GM12878 (cell line): Measurements from ENCODE around the gene ACTL6B. TPM values are rescaled to one million over a fixed set of nuclear protein-coding genes. Genes with fewer than 3 reads are reported as not detected.

ENCODE experiments used
- ATAC-seq: fragments of 200-7000 bp; cut with Tn5 transposase; 3 replicates; pipeline ENCODE4 v1.9.1; 2020; ENCODE audit warnings: mild to moderate bottlenecking, moderate library complexity
- BruUV-seq: library from RNA; stranded (reverse); fragments of 400-500 nt; replicated peaks from 2 replicates; lab custom pipeline; 2021; lab: Mats Ljungman, UMichigan
- CTCF ChIA-PET: fragments of 300-600 bp; sonication (Branson Sonifier 250); formaldehyde crosslinking; extraction: SDS; loops from one replicate; lab custom pipeline; 2021; ENCODE audit warnings: inconsistent platforms; lab: Yijun Ruan, JAX
- POLR2A ChIA-PET: fragments of 350-600 bp; formaldehyde crosslinking; extraction: SDS; loops from one replicate; lab custom pipeline; 2021; ENCODE audit warnings: inconsistent platforms; lab: Charles Lee
- RAD21 ChIA-PET: fragments of 300-600 bp; sonication (Branson Sonifier 250); formaldehyde crosslinking; loops from one replicate; lab custom pipeline; 2023; ENCODE audit warnings: antibody characterized with exemption; ENCODE audit not compliant: unreplicated experiment; lab: Charles Lee
- SMC1A ChIA-PET: fragments of 300-600 bp; sonication (Branson Sonifier 250); formaldehyde crosslinking; loops from one replicate; lab custom pipeline; 2023; ENCODE audit not compliant: unreplicated experiment, uncharacterized antibody; lab: Charles Lee
- DNase-seq: peaks from one replicate; pipeline ENCODE4 v3.0.0-alpha.2; 2011; ENCODE audit warnings: low read depth, low spot score
- FAIRE-seq: peaks from 3 replicates; lab custom pipeline; 2011; peaks lifted over from hg19 to GRCh38; lab: Jason Lieb, UNC
- H2AFZ ChIP-seq: 2 replicates; pipeline ENCODE4 v1.6.0; 2011; ENCODE audit warnings: low read depth, low read length, control low read depth; ENCODE audit not compliant: control insufficient read depth
- H3K27ac ChIP-seq: 2 replicates; pipeline ENCODE4 v1.5.1; 2011; ENCODE audit warnings: control low read depth; ENCODE audit not compliant: control insufficient read depth, insufficient read depth
- H3K27me3 ChIP-seq, 2 experiments: replicated peaks in 1 of 2; 2 replicates each; pipeline versions ENCODE4 v1.6.0 to v1.6.1; 2011; ENCODE audit warnings: low read length in 1 of 2; ENCODE audit not compliant: control insufficient read depth in 2 of 2, insufficient read depth in 2 of 2
- H3K36me3 ChIP-seq, 2 experiments: 2 replicates each; pipeline ENCODE4 v1.5.1; 2011; ENCODE audit warnings: low read length in 1 of 2; ENCODE audit not compliant: control insufficient read depth in 2 of 2, insufficient read depth in 2 of 2
- H3K4me1 ChIP-seq: 2 replicates; pipeline ENCODE4 v1.6.1; 2011; ENCODE audit warnings: mild to moderate bottlenecking, low read length, moderate library complexity, mixed read lengths; ENCODE audit not compliant: control insufficient read depth, insufficient read depth
- H3K4me2 ChIP-seq: 2 replicates; pipeline ENCODE4 v1.6.0; 2011; ENCODE audit warnings: control low read depth; ENCODE audit not compliant: control insufficient read depth, insufficient read depth
- H3K4me3 ChIP-seq: fragments of 200-600 bp; sonication (generic); 2 replicates; pipeline ENCODE4 v1.5.1; 2016
- H3K79me2 ChIP-seq: 2 replicates; pipeline ENCODE4 v1.6.0; 2011; ENCODE audit warnings: low read length; ENCODE audit not compliant: control insufficient read depth, insufficient read depth
- H3K9ac ChIP-seq: 2 replicates; pipeline ENCODE4 v1.8.0; 2011; ENCODE audit warnings: low read length, control low read depth, mixed read lengths; ENCODE audit not compliant: control insufficient read depth, insufficient read depth
- H3K9me3 ChIP-seq: replicated peaks from 3 replicates; pipeline ENCODE4 v1.5.1; 2011; ENCODE audit warnings: mild to moderate bottlenecking, low read length; ENCODE audit not compliant: control insufficient read depth, insufficient read depth
- H4K20me1 ChIP-seq: 2 replicates; pipeline ENCODE4 v1.6.0; 2011; ENCODE audit not compliant: control insufficient read depth, insufficient read depth
- ATF3 ChIP-seq: IDR thresholded peaks from 2 replicates; pipeline ENCODE4 v1.6.1; 2011; ENCODE audit warnings: low read depth, mild to moderate bottlenecking, low read length, moderate library complexity, borderline replicate concordance; ENCODE audit errors: extremely low read depth
- CREM ChIP-seq: IDR thresholded peaks from 2 replicates; pipeline ENCODE4 v1.6.1; 2014; ENCODE audit warnings: antibody characterized with exemption, low read depth
- E4F1 ChIP-seq: fragments of 450-650 bp; IDR thresholded peaks from 2 replicates; pipeline ENCODE4 v1.6.1; 2018; ENCODE audit warnings: borderline replicate concordance, mild to moderate bottlenecking; ENCODE audit not compliant: partially characterized antibody
- MTA3 ChIP-seq: IDR thresholded peaks from 2 replicates; pipeline ENCODE4 v1.6.1; 2012; ENCODE audit warnings: low read length, inconsistent platforms, borderline replicate concordance
- ZNF274 ChIP-seq: IDR thresholded peaks from one replicate; pipeline ENCODE4 v1.8.0; 2011; ENCODE audit not compliant: insufficient read length, insufficient read depth
- ZNF384 ChIP-seq: IDR thresholded peaks from 2 replicates; pipeline ENCODE4 v1.6.1; 2012; ENCODE audit warnings: low read depth, mild to moderate bottlenecking, low read length, improper control_type of control experiment, borderline replicate concordance
- ZNF687 ChIP-seq: fragments of 450-650 bp; IDR thresholded peaks from 2 replicates; pipeline ENCODE4 v1.6.1; 2017; ENCODE audit warnings: mild to moderate bottlenecking, moderate library complexity
- ZZZ3 ChIP-seq: IDR thresholded peaks from 2 replicates; pipeline ENCODE4 v1.6.1; 2011; ENCODE audit warnings: low read depth; ENCODE audit not compliant: control insufficient read depth, insufficient read length
- WGBS: methylation state at CpG from one replicate; pipeline ENCODE4 v1.1.6; 2016; ENCODE audit warnings: low lambda C conversion rate; ENCODE audit not compliant: insufficient replicate concordance, insufficient coverage; ENCODE audit errors: missing lambda C conversion rate; 5-methylcytosine and 5-hydroxymethylcytosine counted together
- in situ Hi-C: fragments of 300-500 bp; cut with MboI; formaldehyde crosslinking; loops from 9 replicates; pipeline ENCODE4 v1.14.3; 2018; ENCODE audit warnings: mixed read lengths
- intact Hi-C: fragments of 100-400 bp; cut with micrococcal nuclease; formaldehyde crosslinking; loops from one replicate; pipeline ENCODE4 v1.14.2; 2022; ENCODE audit not compliant: unreplicated experiment
- polyA plus RNA-seq, 11 experiments: library from polyadenylated mRNA; depleted of rRNA in 4 of 11; unstranded in 6 of 11; stranded (reverse) in 5 of 11; fragments of >200 nt; fragmentation: Nextera tagmentation in 4 of 11; fragmentation: Illumina TruSeq in 1 of 11; extraction: Ambion mirVana in 4 of 11; extraction: Trizol in 1 of 11; gene quantifications; 1 replicate in 1 of 11; 2 replicates in 10 of 11; pipeline versions ENCODE4 v1.2.1 to v1.2.3, GENCODE V29; 2011 to 2016; ENCODE audit warnings: inconsistent platforms in 2 of 11, missing spikeins in 2 of 11, low read depth in 1 of 11
- total RNA-seq, 4 experiments: library from RNA; depleted of rRNA in 3 of 4; stranded (reverse); fragments of >200 nt in 3 of 4; fragmentation: Illumina TruSeq in 1 of 4; extraction: Trizol in 1 of 4; gene quantifications; 2 replicates each; pipeline versions ENCODE4 v1.2.1 to v1.2.3, GENCODE V29; 2013 to 2021
- TF ChIP-seq, protein P1 (sequence below): fragments of 450-650 bp; IDR thresholded peaks from 2 replicates; pipeline ENCODE4 v1.6.1; 2016; ENCODE audit warnings: mild to moderate bottlenecking, moderate library complexity, borderline replicate concordance
- TF ChIP-seq, protein P2 (sequence below): fragments of 450-650 bp; IDR thresholded peaks from 2 replicates; pipeline ENCODE4 v1.6.1; 2017; ENCODE audit warnings: mild to moderate bottlenecking, low read depth, inconsistent platforms; ENCODE audit not compliant: poor library complexity, severe bottlenecking

Gene ACTL6B
- total and polyA plus RNA-seq, 10 of the 15 experiments (the other 5 are each of a cell fraction or from before 2014, with no cell fraction given) = not detected

DNA sequence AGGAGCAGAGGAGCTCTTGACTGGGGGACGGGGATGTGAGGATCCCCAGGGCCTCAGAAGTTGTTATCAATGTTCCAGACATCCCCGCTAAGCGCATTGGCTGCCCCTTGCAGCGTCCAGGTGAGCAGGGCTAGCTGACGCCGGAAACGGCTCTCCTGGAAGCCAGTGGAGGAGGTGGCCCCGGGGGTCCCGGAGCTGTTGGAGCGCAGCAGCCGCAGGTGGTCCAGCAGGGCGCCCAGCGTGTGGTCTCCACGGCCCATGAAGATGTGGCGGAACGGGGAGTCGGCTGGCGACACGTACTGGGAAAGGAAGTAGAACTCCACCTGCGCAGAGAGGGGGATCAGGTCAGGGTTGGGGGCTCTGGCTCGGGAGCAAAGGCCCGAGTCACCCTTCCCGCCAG lies 35.4 kb downstream of the ACTL6B start:
- H3K79me2 ChIP-seq = no peaks in the 10 kb centered on the region
- no TSS peak for BruUV-seq
- H3K4me1 ChIP-seq = no peaks in the 10 kb centered on the region
- H3K27me3 ChIP-seq = no peaks in the 10 kb centered on the region
- CTCF ChIA-PET = no interaction called here
- H3K4me3 ChIP-seq = no peak overlapping the region
- RAD21 ChIA-PET = no interaction called here
- H4K20me1 ChIP-seq = no peaks in the 10 kb centered on the region
- no peak overlapping the region for H3K9ac ChIP-seq
- no peak overlapping the region for H3K4me2 ChIP-seq
- POLR2A ChIA-PET = no interaction called here
- SMC1A ChIA-PET = no interaction called here
- H3K27ac ChIP-seq = no peak overlapping the region
- WGBS = 82% methylated on average over 17 of the region's 23 CpGs
- H3K36me3 ChIP-seq = no peaks in the 10 kb centered on the region
- FAIRE-seq (no peak), ATAC-seq (no peak), DNase-seq (no peak)
- H3K9me3 ChIP-seq = no peaks in the 10 kb centered on the region
- intact Hi-C loops (no loop called here), in situ Hi-C loops (no loop called here)
- H2AFZ ChIP-seq = no peak overlapping the region
- no peak for TF ChIP-seq ZNF274
- no peak for TF ChIP-seq ZNF384
- TF ChIP-seq ZNF687 = no peak
- TF ChIP-seq CREM = no peak
- TF ChIP-seq, protein P1, sequence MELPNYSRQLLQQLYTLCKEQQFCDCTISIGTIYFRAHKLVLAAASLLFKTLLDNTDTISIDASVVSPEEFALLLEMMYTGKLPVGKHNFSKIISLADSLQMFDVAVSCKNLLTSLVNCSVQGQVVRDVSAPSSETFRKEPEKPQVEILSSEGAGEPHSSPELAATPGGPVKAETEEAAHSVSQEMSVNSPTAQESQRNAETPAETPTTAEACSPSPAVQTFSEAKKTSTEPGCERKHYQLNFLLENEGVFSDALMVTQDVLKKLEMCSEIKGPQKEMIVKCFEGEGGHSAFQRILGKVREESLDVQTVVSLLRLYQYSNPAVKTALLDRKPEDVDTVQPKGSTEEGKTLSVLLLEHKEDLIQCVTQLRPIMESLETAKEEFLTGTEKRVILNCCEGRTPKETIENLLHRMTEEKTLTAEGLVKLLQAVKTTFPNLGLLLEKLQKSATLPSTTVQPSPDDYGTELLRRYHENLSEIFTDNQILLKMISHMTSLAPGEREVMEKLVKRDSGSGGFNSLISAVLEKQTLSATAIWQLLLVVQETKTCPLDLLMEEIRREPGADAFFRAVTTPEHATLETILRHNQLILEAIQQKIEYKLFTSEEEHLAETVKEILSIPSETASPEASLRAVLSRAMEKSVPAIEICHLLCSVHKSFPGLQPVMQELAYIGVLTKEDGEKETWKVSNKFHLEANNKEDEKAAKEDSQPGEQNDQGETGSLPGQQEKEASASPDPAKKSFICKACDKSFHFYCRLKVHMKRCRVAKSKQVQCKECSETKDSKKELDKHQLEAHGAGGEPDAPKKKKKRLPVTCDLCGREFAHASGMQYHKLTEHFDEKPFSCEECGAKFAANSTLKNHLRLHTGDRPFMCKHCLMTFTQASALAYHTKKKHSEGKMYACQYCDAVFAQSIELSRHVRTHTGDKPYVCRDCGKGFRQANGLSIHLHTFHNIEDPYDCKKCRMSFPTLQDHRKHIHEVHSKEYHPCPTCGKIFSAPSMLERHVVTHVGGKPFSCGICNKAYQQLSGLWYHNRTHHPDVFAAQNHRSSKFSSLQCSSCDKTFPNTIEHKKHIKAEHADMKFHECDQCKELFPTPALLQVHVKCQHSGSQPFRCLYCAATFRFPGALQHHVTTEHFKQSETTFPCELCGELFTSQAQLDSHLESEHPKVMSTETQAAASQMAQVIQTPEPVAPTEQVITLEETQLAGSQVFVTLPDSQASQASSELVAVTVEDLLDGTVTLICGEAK = no peak
- TF ChIP-seq, protein P2, sequence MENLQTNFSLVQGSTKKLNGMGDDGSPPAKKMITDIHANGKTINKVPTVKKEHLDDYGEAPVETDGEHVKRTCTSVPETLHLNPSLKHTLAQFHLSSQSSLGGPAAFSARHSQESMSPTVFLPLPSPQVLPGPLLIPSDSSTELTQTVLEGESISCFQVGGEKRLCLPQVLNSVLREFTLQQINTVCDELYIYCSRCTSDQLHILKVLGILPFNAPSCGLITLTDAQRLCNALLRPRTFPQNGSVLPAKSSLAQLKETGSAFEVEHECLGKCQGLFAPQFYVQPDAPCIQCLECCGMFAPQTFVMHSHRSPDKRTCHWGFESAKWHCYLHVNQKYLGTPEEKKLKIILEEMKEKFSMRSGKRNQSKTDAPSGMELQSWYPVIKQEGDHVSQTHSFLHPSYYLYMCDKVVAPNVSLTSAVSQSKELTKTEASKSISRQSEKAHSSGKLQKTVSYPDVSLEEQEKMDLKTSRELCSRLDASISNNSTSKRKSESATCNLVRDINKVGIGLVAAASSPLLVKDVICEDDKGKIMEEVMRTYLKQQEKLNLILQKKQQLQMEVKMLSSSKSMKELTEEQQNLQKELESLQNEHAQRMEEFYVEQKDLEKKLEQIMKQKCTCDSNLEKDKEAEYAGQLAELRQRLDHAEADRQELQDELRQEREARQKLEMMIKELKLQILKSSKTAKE = no peak
- TF ChIP-seq ZZZ3 = no peak
- TF ChIP-seq ATF3 = no peak
- TF ChIP-seq E4F1 = no peak
- TF ChIP-seq MTA3 = no peak
